NCI-H2107 (cell line): ENCODE data around the gene OR2V2.
"Not testable (repeated sequence)": the region's sequence is repeated elsewhere in the genome, so short reads cannot be mapped to it uniquely, and the experiment has no call there.

ENCODE experiments used
- DNase-seq: peaks from one replicate; lab custom pipeline; 2025; lab: John Stamatoyannopoulos, UW

The OR2V2 gene

DNA sequence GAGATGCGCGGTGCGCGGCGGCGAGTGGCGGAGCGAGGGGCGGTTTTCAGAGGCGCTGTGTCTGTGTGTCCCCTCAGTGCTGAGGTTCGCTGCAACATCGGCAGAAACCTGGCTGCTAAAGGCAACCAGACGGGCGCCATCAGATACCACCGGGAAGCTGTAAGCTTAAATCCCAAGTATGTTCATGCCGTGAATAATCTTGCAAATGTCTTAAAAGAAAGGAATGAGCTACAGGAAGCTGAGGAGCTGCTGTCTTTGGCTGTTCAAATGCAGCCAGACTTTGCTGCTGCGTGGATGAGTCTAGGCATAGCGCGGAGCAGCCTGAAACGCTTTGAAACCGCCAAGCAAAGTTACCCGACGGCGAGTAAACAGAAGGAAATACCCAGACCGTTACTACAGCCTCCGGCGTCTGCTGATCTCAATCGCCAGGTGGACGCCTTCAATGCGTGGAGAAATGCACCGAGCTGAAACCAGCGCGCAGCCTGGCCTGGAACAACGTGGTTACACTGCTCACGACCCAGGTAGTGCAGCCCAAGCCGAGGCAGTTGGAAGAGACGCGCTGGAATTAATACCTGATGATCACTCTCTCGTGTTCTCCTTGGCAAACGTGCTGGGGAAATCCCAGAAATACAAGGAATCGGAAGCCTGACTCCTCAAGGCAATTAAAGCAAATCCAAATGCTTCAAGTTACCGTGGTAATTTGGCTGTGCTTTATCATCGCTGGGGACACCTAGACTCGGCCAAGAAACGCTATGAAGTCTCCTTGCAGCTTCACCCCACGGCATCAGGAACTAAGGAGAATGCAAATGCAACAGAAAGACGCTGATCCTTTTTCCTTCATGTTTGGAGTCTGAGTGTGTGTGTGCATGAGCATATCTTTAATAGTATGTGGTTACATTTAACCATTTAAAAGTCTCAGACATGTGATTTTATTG is 32.3 kb upstream of the OR2V2 start:
- no peak for DNase-seq

DNA sequence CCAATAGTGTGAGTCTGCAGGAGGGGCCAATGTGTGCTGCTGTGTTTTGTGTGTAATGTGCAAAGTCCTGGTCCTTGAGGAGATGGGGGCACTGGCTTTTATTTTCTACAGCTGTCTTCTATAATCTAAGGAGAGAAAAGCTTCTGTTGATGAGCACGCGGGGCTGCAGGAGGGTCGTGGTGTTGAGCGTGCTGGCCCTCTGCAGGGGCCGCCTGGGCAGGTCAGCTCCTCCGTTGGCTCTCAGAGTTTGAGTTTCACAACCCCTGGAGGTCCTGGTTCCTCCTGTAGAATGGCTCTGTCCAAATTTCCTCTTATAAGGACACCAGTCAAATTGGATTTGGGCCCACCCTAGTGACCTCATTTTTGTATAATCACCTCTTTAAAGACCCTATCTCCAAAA is 29.0 kb upstream of the OR2V2 start:
- DNase-seq: no peak

DNA sequence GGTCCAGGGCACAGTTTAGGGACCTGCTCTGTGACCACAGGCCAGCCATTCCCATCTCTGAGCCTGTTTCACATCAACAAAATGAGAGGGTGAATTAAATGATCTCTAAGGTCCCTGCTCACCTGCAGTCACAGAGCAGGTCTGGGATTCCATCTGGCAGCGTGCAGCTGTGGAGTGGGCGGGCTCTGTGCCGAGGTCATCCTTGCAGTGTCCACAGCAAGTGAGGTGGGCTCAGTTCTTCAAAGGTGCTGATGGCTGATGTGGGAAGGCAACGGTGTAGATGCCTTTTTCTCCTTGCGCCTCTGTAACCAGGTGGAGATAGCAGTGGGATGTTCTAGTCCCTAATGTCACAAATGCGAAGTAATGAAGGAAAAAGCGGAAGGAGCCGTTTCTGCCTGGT is 28.3 kb upstream of the OR2V2 start:
- no peak for DNase-seq

DNA sequence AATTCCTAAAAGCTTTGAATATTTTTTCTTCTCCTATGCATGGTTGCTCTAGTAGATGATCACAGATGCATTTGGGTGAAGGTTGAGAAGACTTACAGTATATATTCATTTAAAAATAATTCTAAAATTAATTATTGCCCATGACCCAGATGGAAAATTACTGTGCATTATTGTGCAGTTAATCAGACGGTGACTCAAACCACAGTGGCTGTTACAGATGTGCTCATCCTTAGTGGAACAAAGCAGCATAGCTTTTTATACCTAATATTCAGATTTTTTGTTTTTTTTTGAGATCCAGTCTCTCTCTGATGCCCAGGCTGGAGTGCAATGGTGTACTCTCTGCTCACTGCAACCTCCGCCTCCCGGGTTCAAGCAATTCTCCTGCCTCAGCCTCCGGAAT is 27.1 kb upstream of the OR2V2 start:
- DNase-seq: no peak

DNA sequence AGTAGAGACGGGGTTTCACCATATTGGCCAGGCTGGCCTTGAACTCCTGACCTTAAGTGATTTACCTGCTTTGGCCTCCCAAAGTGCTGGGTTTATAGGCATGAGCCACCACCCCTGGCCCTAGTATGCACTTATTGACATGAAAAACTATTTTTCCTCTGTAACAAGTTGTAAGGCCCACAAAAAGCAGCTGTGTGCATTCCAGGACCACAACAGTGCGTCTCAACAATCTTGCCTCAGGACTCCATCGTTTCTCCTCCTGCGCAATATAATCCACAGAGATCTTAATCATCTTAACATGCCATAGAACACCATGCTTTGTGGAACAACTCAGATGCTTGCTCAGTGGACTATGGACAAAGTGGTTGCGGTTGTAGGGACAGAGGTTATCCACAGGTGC is 26.6 kb upstream of the OR2V2 start:
- no peak for DNase-seq

DNA sequence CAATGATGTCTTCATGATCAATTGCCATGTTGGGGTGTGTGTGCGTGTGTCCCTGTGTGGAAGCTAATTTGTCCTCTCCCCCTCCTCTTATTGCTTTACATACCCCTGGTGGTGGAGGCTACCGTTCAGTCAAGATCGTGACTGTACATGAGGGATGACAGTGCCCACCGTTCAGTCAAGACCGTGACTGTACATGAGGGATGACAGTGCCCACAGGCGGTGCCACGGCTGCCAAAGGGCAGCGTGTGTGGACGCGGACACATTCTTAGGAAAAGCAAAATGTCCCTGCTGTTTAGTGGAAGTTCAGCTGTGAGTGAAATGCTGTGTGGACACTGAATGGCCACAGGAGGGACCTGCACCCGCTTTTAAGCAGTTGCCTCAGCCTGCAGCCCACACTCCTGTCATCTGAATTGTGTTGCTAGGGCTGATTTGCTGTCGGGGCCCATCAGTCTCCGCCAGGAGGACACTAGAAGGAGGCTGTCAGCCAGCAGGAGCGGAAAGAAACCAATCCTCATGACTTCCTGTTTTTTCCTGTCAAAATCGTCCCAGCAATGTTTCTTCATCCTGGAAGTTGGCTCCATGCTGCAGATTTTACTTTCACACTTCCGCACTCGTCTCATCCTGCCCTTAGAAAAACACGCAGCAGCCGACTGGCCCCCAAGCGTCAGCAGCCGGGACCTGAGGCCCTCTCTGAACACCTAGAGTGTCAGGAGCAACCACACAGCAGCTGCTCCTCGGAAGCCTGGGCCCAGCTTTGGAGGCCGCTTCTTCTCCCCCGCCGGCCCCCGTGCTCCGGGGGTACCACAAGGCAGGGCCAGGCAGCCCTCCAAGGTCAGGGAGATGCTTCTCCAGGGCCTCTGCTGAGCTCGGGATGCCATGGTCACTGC is 25.5 kb upstream of the OR2V2 start:
- DNase-seq: no peak

DNA sequence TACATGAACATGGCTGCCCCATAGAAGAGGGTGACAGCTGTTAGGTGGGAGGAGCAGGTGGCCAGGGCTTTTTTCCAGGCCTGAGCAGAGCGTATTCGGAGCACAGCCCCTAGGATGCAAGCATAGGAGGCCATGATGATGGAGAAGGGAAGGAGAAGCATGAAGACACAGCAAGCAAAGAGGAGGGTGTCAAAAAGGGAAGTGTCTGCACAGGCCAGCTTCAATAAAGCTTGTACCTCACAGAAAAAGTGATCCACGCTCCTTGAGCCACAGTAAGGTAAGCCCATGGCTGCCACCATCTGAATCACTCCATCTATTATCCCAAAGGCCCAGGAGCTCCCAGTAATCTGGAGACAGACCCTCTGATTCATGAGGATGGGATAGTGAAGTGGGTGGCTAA is 22.9 kb upstream of the OR2V2 start:
- no peak for DNase-seq

DNA sequence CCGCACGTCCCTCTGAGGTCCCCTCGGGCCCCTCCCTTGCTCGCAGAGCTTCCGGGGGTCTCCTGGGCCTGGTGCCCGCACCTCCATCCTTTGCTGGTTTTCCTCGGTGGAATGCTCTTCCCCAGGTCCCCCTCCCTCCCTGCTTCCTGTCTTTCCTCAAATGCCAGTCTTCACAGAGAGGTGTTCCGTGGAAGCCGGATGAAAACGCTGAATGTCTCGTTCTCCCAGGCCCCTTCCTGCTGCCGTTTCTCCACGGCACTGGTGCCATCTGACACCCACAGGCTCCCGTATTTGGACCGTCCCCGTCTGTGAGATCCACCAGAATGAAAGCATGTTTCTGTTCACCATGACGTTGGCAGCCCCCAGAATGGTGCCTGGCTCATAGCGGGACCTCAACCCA is 20.5 kb upstream of the OR2V2 start:
- no peak for DNase-seq

DNA sequence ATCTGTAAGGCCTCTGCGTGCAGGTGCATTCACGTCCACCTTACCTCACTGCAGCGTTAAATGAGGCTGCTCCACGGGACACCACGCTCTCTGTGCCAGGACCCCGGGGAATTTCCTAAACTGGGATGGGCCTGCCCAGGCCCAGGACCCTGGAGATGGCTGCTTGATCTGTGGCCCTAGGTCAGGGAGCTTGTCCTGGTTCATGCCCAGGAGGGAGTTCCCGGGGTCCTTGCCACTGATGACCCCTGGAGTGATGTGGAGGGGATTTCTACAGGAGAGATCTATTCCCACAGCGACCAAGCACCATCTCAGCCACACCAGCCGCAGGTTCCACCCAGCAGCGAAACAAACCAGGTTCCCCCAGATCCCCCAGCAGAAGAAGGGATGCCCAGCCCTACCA is 19.9 kb upstream of the OR2V2 start:
- no peak for DNase-seq

DNA sequence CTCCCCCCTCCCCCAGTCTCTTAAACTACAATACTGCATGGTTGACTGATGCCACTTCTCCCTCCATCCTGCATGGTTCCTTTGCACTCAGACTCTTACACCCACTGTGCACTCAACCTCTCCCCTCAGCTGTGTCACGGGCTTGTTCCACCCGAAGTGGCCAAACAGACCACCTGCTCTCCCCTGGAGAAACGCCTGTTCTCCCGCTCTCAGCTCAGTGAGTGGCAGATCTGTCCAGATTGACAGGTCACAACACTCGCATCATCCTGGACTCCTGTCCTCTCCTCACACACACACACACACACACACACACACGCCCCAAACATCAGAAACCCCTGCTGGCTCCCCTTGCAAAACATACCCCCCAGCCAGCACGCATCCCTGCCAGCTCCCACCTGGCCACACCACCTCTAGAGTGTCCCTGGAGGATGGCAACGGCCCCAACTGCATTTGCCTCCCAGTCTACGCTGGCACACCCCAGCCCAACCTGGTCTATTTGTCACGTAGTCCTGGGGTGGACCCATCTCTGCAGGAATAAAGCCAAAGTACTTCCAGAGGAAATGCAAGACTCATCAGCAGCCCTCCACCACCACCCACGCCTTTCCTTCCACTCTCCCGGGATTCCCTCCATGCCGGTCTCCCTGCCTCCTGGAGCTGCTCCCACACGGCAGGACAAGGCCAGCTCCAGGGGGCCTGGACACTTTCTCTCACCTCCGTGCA is 19.3 kb upstream of the OR2V2 start:
- no peak for DNase-seq

DNA sequence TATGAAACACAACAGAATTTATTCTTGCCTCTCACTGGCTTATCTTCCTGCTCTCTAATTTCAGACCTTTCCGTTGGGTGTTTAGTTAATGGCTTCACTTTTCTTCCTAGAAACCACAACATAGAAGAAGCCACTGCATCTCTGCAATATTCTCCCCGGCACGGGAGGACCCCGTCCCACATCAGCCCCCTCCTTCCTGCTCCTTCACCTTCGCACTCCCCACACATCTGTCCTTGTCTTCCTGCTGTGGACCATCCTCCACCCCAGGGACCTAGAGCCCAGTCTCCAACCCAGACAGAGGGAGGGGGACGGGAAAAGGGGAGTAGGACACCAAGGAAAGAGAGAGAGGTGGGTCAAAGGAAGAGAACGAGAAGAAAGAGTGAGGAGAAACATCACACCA is 17.8 kb upstream of the OR2V2 start:
- no peak for DNase-seq

DNA sequence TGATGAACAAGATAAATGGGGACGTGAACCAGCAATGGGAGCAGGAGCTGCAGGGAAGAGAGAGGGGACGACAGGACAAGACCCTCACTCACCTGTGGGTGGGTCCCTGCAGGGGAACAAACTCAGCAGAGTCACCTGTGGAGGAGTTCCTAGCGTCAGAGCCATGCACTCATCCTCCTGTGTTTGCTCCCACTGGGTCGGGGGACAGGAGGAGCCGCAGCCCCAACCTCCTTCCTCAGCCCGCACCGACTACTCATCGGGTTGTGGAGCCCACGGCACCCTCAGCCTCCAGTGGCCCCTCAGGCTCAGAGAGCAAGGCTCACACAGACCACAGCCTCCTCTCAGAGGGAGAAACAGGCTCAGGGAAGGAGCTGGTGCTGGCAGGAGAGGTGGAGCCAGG is 17.3 kb upstream of the OR2V2 start:
- DNase-seq: not testable (repeated sequence)

DNA sequence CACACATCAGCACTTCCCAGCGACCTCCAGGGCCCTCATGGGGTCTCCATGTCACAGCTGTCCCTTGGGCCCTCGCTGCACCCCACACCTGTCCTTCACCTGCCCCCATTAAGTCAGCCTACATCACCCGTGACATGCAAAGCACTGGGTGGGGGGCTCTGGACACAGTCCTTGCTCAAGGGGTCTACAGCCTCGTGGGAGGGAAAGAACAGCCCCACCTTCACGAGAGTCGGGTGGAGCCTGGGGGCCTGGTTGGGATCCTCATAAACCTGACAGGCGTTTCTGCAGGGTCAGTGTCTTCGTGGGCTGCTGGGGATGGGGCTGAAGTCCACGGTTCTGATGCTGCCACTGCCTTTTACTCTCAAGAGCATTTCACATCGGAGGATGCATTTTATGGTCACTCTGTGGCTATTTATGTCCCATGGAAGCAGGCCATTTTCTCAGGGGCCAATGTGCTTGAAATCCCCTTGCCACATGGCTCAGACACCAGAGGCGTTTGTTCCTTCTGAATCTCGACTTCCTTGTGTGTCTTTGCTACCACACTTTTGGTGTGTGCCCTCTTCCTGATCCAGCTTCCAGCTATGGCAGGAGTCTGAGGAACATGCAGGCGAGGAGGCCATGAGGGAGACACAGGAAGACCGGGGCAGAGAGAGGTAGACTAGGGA is 16.4 kb upstream of the OR2V2 start, which contains the start of gene OR2V1:
Gene OR2V1 (minus strand): TSS at position 338 of the 665 bp plus-strand sequence. CDS start 5,865 bp downstream, outside the sequence.
- no peak for DNase-seq

DNA sequence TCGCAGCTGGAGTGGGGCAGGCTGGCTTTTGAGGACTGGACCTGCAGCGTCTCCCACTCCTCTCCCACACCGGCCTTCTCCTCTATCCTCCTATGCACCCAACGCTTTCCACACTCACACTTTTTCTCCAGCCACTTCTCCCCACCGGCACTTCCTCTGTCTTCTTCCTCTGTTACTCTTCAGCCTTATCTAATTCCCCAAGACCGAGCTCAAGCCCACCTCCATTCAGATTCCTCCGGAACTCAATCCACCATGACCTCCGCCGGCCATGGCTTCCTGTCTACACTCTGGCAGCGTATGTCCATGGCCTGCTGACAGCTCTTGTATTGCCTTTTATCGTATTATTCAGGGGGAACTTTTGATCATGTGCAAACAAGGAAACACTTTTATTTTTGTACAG is 15.9 kb upstream of the OR2V2 start:
- DNase-seq: no peak

DNA sequence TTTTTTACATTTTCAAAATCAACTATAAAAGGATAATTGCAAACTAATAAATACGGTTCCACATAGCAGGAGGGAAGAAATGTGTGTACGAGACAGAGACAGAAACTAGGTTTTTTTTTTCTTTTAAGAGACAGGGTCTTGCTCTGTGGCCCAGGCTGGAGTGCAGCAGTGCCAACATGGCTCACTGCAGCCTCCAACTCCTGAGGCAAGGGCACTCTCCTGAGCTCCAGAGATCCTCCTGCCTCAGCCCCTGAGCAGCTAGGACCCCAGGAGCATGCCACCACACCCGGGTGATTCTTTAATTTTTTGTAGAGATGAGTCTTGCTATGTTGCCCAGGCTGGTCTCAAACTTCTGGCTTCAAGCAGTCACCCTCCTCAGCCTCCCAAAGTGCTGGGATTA is 14.3 kb upstream of the OR2V2 start:
- no peak for DNase-seq

DNA sequence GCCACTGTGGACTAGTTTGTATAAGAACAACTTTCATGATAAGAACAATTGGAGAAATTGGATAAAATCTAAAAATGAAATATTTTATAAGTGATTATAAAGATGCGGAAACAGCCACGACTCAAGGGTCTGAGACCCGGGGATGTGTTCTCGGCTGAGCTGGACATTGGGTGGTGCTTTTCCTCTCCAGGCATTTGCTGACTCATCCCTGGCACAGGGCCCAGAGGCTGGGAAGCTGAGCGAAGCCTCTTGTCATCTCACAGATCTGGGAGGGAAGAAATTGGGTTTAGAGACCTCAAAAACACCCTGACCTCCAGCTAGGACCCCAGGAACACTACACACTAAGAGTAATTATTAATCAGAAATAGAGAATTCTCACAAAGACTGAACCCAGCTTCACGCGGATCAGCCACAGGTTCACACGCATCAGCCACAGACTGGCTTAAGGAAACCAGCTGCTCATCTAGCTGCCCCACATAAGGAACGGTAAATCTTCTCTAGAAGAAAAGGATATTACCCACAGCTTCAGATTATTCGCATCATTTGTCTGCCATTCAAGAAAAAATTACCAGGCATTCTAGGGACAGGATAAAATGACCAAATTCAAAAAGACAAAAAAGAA is 13.7 kb upstream of the OR2V2 start:
- DNase-seq: no peak

DNA sequence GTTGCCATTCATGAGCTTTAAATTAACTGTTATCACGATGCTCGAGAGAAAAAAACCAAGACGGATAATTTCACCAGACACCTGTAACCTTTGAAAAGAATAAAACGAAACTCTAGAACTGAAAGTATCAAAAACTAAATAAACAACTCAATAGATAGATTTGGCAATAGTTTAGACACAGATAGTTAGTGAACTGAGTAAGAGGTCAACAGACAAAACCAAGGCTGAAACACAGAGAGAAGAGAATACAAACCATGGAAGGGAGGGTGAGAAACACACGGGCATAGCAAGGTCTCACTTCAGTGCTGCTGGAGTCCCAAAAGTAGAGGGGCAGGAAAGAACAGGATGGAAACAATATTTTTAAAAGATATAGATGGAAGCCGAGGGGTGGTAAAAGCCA is 13.1 kb upstream of the OR2V2 start:
- DNase-seq: no peak

DNA sequence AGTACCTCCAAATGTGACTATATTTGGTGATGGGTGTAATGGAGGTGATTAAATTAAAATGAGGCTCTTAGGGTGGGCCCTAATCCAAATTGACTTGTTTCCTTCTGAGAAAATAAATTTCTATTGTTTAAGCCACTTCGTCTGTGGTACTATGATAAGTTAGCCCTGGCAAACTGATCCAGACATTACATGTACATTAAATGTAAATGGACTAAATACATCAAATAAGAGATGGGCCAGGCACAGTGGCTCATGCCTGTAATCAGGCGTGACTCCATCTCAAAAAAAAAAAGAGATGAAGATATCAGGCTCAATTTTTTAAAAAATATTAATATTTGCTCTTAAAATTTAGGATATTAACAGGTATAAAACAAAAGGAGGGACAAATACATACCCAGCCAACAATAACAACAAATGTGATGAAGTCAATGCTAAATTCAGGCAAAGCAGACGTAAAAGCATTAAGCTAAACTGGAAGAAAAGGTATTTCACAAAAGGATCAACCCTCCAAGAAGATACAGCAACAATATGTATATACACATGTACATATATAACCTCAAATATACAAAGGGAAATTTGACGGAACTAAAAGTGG is 10.9 kb upstream of the OR2V2 start:
- no peak for DNase-seq

DNA sequence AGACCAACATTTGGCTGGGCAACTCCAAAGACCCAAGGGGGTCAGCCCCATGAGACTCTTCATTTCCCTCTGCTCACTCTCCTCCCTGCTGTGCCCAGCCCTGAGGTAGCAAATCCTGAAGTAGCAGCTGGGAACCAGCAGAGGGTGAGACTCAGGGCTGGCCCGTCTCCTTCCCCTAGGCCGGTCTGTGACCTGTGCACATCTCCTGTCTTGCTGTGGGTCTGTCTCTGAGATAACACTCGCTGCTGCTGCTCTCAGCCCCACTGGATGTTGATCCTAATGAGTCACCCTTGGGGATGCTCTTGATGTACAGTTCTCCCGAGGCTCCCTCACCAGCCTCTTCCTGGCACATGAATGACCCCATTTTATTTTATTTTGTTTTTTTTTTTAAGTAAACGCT is 9.1 kb upstream of the OR2V2 start:
- DNase-seq: no peak

DNA sequence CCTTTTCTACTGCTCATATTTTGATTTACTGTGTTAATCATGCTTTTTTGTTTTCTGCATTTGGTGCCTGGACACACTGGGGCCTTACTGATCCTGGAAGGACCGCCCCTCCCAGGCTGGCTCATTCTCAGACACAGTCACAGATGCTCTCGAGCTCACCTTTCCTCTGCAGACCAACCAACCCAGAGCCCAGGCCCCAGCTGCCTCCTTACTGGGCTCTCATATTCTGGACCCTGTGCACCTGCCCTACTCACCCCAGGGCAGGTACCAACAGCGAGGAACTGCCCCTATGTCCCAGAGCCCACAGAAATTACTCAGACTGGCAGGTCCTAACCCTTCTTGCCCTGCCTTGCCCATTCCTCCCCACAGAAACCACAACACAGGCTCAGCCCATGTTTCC is 6.6 kb upstream of the OR2V2 start:
- DNase-seq: no peak

DNA sequence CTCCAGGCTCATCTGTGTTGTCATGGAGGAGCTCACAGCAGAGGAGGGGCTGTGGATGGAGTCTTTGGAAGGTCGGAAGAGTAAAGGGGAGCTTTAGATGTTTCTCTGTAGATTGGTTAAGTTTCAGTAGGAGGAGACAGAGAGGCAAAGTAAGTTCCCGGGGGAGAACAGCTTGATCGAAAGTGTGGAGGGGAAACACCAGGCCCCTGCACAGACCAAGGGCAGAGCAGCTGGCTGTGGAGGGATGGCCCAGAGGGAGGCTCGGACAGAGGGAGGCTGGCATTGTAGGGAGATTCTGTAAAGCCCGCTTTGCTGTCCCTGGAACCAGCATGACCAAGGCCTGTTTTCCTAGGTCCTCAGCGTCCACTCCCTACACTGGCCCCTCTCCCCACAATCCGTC is 5.3 kb upstream of the OR2V2 start:
- no peak for DNase-seq
